ENCODE data around the gene PRSS27.

PRSS27 gene

GRCh38 chr16:2663553-2664546 lies 56.2 kb downstream of the PRSS27 start:
- Histone ChIP-seq H3K9me3 (ENCODE audit: control insufficient read depth, insufficient read depth, low read length) (no peaks in the 10 kb centered on the region), H3K9me2 (replicated peaks; ENCODE audit: control insufficient read depth, low read length) (no peaks in the 10 kb centered on the region), H3K36me3 (ENCODE audit: control insufficient read depth, low read length) (no peaks in the 10 kb centered on the region), H3K4me3 (ENCODE audit: low read length) (no peak overlapping the region), H4K20me1 (ENCODE audit: control insufficient read depth, insufficient read depth, low read depth, low read length) (no peaks in the 10 kb centered on the region), H3K4me2 (ENCODE audit: low read length) (no peak overlapping the region), H3K4me1 (ENCODE audit: control insufficient read depth, low read length) (no peaks in the 10 kb centered on the region), H3K79me2 (ENCODE audit: control insufficient read depth, low read length) (no peaks in the 10 kb centered on the region), H3F3A (ENCODE audit: control insufficient read depth, insufficient read depth) (no peaks in the 10 kb centered on the region), H3K27ac (ENCODE audit: low read depth, low read length) (no peak overlapping the region), H3K27me3 (ENCODE audit: control insufficient read depth, low read length) (no peaks in the 10 kb centered on the region)
- TF ChIP-seq EZH2phosphoT487 (IDR thresholded peaks at IDR 0.05; ENCODE audit: borderline replicate concordance, low read length), result no peak
- TF ChIP-seq CTCF (IDR thresholded peaks at IDR 0.05; ENCODE audit: low read depth, low read length, poor library complexity, severe bottlenecking), result no peak

All from DOHH2 (cell line).